Astrocyte (in vitro differentiated cells and primary cell): ENCODE measurements around the gene ADGRL1. TPM values are rescaled to one million over a fixed set of nuclear protein-coding genes. Genes with fewer than 3 reads are reported as not detected.
"Not testable (repeated sequence)": the region's sequence is repeated elsewhere in the genome, so short reads cannot be mapped to it uniquely, and the experiment has no call there.

Experiments
- DNase-seq: peaks from one replicate; pipeline ENCODE4 v3.0.0-alpha.2; 2010; ENCODE audit warnings: low read depth
- FAIRE-seq: peaks from 2 replicates; lab custom pipeline; 2011; peaks lifted over from hg19 to GRCh38; lab: Jason Lieb, UNC
- H2AFZ ChIP-seq: 2 replicates; pipeline ENCODE4 v1.6.0; 2012; ENCODE audit warnings: low read depth, low read length, inconsistent platforms
- H3K27ac ChIP-seq: 2 replicates; pipeline ENCODE4 v1.5.1; 2011; ENCODE audit warnings: low read depth, low read length, inconsistent platforms
- H3K27me3 ChIP-seq: 2 replicates; pipeline ENCODE4 v1.6.0; 2011; ENCODE audit warnings: low read length, inconsistent platforms; ENCODE audit not compliant: insufficient read depth
- H3K36me3 ChIP-seq: 2 replicates; pipeline ENCODE4 v1.5.1; 2011; ENCODE audit warnings: low read length, inconsistent platforms; ENCODE audit not compliant: insufficient read depth
- H3K4me1 ChIP-seq: 2 replicates; pipeline ENCODE4 v1.5.1; 2011; ENCODE audit warnings: low read length, inconsistent platforms; ENCODE audit not compliant: insufficient read depth
- H3K4me2 ChIP-seq: 2 replicates; pipeline ENCODE4 v1.6.0; 2012; ENCODE audit warnings: low read length, inconsistent platforms
- H3K4me3 ChIP-seq: 2 replicates; pipeline ENCODE4 v1.5.1; 2011; ENCODE audit warnings: low read depth, mild to moderate bottlenecking, low read length, inconsistent platforms; ENCODE audit not compliant: insufficient read depth
- H3K79me2 ChIP-seq: 2 replicates; pipeline ENCODE4 v1.6.0; 2012; ENCODE audit warnings: mild to moderate bottlenecking, low read length, inconsistent platforms; ENCODE audit not compliant: insufficient read depth
- H3K9ac ChIP-seq: 2 replicates; pipeline ENCODE4 v1.6.0; 2012; ENCODE audit warnings: mild to moderate bottlenecking, low read length, inconsistent platforms
- H3K9me3 ChIP-seq: 2 replicates; pipeline ENCODE4 v1.5.1; 2012; ENCODE audit warnings: low read depth, mild to moderate bottlenecking, low read length, inconsistent platforms; ENCODE audit not compliant: insufficient read depth
- H4K20me1 ChIP-seq: 2 replicates; pipeline ENCODE4 v1.6.0; 2012; ENCODE audit warnings: low read length, inconsistent platforms; ENCODE audit not compliant: insufficient read depth
- H3K27ac Mint-ChIP-seq: one replicate; pipeline ENCODE4 v1.8.0; 2021; ENCODE audit warnings: mild to moderate bottlenecking, mixed read lengths; ENCODE audit not compliant: unreplicated experiment
- H3K27me3 Mint-ChIP-seq: one replicate; pipeline ENCODE4 v1.8.0; 2021; ENCODE audit warnings: low read depth, mixed read lengths; ENCODE audit not compliant: unreplicated experiment
- H3K36me3 Mint-ChIP-seq: one replicate; pipeline ENCODE4 v1.8.0; 2021; ENCODE audit warnings: low read depth, mixed read lengths; ENCODE audit not compliant: unreplicated experiment
- H3K4me1 Mint-ChIP-seq: one replicate; pipeline ENCODE4 v1.8.0; 2021; ENCODE audit warnings: low read depth, mixed read lengths; ENCODE audit not compliant: unreplicated experiment
- H3K4me3 Mint-ChIP-seq: one replicate; pipeline ENCODE4 v1.8.0; 2021; ENCODE audit warnings: mild to moderate bottlenecking, moderate library complexity, mixed read lengths; ENCODE audit not compliant: unreplicated experiment
- H3K9me3 Mint-ChIP-seq: one replicate; pipeline ENCODE4 v1.8.0; 2021; ENCODE audit warnings: mild to moderate bottlenecking, mixed read lengths; ENCODE audit not compliant: unreplicated experiment
- CTCF ChIP-seq: IDR thresholded peaks from 2 replicates; pipeline ENCODE4 v1.5.1; 2011; ENCODE audit warnings: low read depth, mild to moderate bottlenecking, inconsistent platforms, low read length, moderate library complexity; ENCODE audit not compliant: insufficient read depth
- EZH2 ChIP-seq: IDR thresholded peaks from 2 replicates; pipeline ENCODE4 v1.6.1; 2012; ENCODE audit warnings: mild to moderate bottlenecking, low read length, inconsistent platforms; ENCODE audit not compliant: insufficient read depth
- total RNA-seq: library from RNA; stranded (reverse); gene quantifications from 2 replicates; pipeline ENCODE4 v1.2.1, GENCODE V29; 2021

Gene ADGRL1
- total RNA-seq, 1 donor from 2014 or later: 40.9 TPM

GRCh38 chr19:14187561-14187960, 18.4 kb downstream of the ADGRL1 start:
- H3K27ac ChIP-seq: no peak overlapping the region
- FAIRE-seq: no peak
- H3K4me3 ChIP-seq: no peak overlapping the region
- no peaks in the 10 kb centered on the region for H3K4me1 ChIP-seq
- TF ChIP-seq CTCF: no peak
- TF ChIP-seq EZH2: no peak
- Mint-ChIP-seq H3K36me3 (peaks cover 5% of the 10 kb centered on the region), H3K4me1 (no peaks in the 10 kb centered on the region), H3K27ac (no peak overlapping the region), H3K27me3 (no peaks in the 10 kb centered on the region), H3K4me3 (no peak overlapping the region), H3K9me3 (no peaks in the 10 kb centered on the region)
- peaks cover 4% of the 10 kb centered on the region for H4K20me1 ChIP-seq
- no peak overlapping the region for H2AFZ ChIP-seq
- no peaks in the 10 kb centered on the region for H3K9me3 ChIP-seq
- no peaks in the 10 kb centered on the region for H3K27me3 ChIP-seq
- no peaks in the 10 kb centered on the region for H3K36me3 ChIP-seq
- H3K9ac ChIP-seq: no peak overlapping the region
- H3K79me2 ChIP-seq: no peaks in the 10 kb centered on the region
- H3K4me2 ChIP-seq: no peak overlapping the region
- no peak for DNase-seq

DNA sequence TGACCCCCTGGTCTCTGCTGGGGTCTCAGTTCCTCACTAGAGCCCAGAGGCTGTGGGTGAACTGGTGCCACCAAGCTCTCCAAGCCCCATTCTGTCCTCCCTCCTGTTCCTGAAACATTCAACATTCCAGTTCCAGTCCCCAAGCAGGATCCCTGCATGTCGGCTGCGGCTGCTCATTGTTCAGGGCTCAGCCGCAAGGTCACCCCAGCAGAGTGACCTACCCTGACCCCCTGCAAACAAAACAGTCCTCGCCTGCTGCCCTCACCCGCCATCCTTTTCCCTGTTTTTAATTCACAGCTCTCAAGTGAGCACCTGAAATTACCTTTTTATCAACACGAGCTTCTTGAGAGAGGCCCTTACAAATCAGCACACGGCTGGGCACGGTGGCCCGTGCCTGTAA, 19.3 kb downstream of the ADGRL1 start:
- H2AFZ ChIP-seq, H3K79me2 ChIP-seq, H3K4me1 ChIP-seq, H3K36me3 Mint-ChIP-seq, H3K36me3 ChIP-seq, H3K4me3 Mint-ChIP-seq, H3K9ac ChIP-seq, H3K9me3 Mint-ChIP-seq, H3K4me1 Mint-ChIP-seq, H3K27me3 Mint-ChIP-seq, FAIRE-seq, H3K4me2 ChIP-seq, H3K9me3 ChIP-seq, H3K4me3 ChIP-seq, H4K20me1 ChIP-seq, H3K27ac Mint-ChIP-seq, DNase-seq, H3K27me3 ChIP-seq, H3K27ac ChIP-seq: not testable (repeated sequence)

DNA sequence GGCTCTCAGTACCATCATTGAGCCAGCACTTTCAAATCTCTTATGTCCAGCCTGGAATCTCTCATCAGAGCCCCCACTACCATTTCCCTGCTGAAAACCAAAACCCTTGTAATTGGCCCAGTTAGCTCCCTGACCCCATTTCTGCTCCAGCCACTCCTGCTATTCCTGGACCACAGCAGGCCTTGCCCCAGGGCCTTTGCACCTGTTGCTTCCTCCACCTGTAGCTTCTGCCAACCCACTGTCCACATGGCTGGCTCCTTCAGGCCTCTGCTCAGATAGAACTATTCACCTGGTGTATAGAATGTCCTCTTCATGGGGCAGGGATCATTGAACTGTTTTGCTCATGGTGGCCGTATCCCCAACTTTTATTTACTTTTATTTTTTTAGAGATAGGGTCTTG, 20.3 kb downstream of the ADGRL1 start:
- not testable (repeated sequence) for H3K9me3 Mint-ChIP-seq

GRCh38 chr19:14185158-14185557, 20.8 kb downstream of the ADGRL1 start:
- DNase-seq: no peak
- Mint-ChIP-seq H3K9me3 (no peaks in the 10 kb centered on the region), H3K4me3 (no peak overlapping the region), H3K27ac (no peak overlapping the region), H3K27me3 (no peaks in the 10 kb centered on the region), H3K4me1 (no peaks in the 10 kb centered on the region), H3K36me3 (peaks cover 4% of the 10 kb centered on the region)
- Histone ChIP-seq H3K9me3 (no peaks in the 10 kb centered on the region), H3K79me2 (no peaks in the 10 kb centered on the region), H3K9ac (no peak overlapping the region), H3K27ac (no peak overlapping the region), H3K27me3 (no peaks in the 10 kb centered on the region), H3K4me1 (no peaks in the 10 kb centered on the region), H4K20me1 (peaks cover 4% of the 10 kb centered on the region), H3K4me3 (no peak overlapping the region), H3K36me3 (no peaks in the 10 kb centered on the region), H3K4me2 (no peak overlapping the region), H2AFZ (no peak overlapping the region)
- FAIRE-seq: no peak
- TF ChIP-seq EZH2 (no peak), CTCF (no peak)

More for the DNA sequence above, 20.3 kb downstream of the ADGRL1 start:
- not testable (repeated sequence) for DNase-seq, H3K9me3 ChIP-seq, H3K9ac ChIP-seq, FAIRE-seq, H3K4me2 ChIP-seq, H3K36me3 ChIP-seq, H3K4me3 ChIP-seq, H3K79me2 ChIP-seq, H3K27ac ChIP-seq, H4K20me1 ChIP-seq, H2AFZ ChIP-seq, H3K27me3 ChIP-seq, H3K27me3 Mint-ChIP-seq, H3K4me3 Mint-ChIP-seq, H3K4me1 Mint-ChIP-seq, H3K36me3 Mint-ChIP-seq, H3K4me1 ChIP-seq
- peak overlapping the region; percentile 41 for H3K27ac Mint-ChIP-seq
